ENCODE data around the gene ATP9B.

GRCh38 chr18:79275992-79276391 lies 206.8 kb downstream of the ATP9B start:
- TF ChIP-seq, protein P1, sequence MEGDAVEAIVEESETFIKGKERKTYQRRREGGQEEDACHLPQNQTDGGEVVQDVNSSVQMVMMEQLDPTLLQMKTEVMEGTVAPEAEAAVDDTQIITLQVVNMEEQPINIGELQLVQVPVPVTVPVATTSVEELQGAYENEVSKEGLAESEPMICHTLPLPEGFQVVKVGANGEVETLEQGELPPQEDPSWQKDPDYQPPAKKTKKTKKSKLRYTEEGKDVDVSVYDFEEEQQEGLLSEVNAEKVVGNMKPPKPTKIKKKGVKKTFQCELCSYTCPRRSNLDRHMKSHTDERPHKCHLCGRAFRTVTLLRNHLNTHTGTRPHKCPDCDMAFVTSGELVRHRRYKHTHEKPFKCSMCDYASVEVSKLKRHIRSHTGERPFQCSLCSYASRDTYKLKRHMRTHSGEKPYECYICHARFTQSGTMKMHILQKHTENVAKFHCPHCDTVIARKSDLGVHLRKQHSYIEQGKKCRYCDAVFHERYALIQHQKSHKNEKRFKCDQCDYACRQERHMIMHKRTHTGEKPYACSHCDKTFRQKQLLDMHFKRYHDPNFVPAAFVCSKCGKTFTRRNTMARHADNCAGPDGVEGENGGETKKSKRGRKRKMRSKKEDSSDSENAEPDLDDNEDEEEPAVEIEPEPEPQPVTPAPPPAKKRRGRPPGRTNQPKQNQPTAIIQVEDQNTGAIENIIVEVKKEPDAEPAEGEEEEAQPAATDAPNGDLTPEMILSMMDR (IDR thresholded peaks at IDR 0.05), result no peak
- no peak for TF ChIP-seq EZH2 (IDR thresholded peaks at IDR 0.05)
- no peak for TF ChIP-seq EZH2phosphoT487 (IDR thresholded peaks at IDR 0.05)
